ENCODE measurements around the gene TC2N. TPM values are rescaled to one million over a fixed set of nuclear protein-coding genes. Genes with fewer than 3 reads are reported as not detected.

TC2N gene
- total RNA-seq, 1 experiment from 2014 or later = 15.9 TPM

DNA sequence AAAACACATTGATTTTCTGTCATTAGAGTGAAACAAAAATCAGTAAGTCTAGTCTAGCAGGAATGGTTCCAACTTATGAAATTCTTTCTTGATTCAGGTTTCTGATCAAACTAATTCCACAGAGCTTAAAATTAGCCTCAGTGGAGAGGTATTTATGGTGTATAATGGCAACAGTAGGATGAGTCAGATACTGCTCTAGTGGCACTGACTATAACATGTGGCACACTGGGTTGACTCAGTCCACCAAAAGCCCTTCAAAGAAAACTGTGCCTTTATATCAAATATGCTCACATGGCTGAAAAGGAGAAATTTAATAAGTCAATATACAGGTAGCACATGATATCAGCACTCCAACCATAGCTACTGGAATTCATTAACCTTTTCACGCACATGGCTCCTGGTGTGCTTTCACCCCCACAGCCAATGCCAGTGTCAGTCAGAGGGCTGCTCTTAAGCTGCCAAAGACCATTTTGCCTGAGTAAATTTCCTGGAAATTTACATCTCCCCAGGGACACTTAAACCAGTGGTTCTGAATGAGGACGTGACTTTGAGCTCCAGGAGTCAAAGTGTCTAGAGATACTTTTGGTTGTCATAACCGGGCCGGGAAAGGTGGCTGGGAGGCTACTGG lies 113.7 kb downstream of the TC2N start:
- Histone ChIP-seq H4K20me1 (ENCODE audit: insufficient read depth) (no peaks in the 10 kb centered on the region), H2AFZ (ENCODE audit: low read depth, low read length, poor library complexity, severe bottlenecking) (no peak overlapping the region), H3K9ac (ENCODE audit: low read length) (no peak overlapping the region), H3K27me3 (ENCODE audit: insufficient read depth, low read length) (no peaks in the 10 kb centered on the region), H3K36me3 (ENCODE audit: control insufficient read depth in 1 of 2, insufficient read depth in 2 of 2, low read length in 2 of 2) (no peaks in the 10 kb centered on the region), H3K9me3 (ENCODE audit: control insufficient read depth in 1 of 2, insufficient read depth in 1 of 2, low read depth in 1 of 2, low read length in 2 of 2) (no peaks in the 10 kb centered on the region), H3K4me1 (ENCODE audit: control insufficient read depth in 1 of 2, insufficient read depth in 2 of 2, low read length in 2 of 2) (peaks cover 0 to 30% of the 10 kb centered on the region in 2 experiments; a peak in 3 of 4 replicates), H3K27ac (ENCODE audit: low read depth, low read length) (no peak overlapping the region), H3K79me2 (ENCODE audit: insufficient read depth, low read length) (no peaks in the 10 kb centered on the region), H3K4me3 (replicated peaks in 1 of 2; ENCODE audit: low read depth in 1 of 2, low read length in 2 of 2) (no peak overlapping the region), H3K9me2 (ENCODE audit: insufficient read depth) (no peaks in the 10 kb centered on the region), H3K4me2 (ENCODE audit: low read length) (peak overlapping the region; percentile 4; the same call in 1 of the 2 replicates)
- POLR2A ChIA-PET = no interaction called here
- ATAC-seq (no peak), DNase-seq (ENCODE audit: low read depth, low spot score) (no peak)
- RAD21 ChIA-PET (ENCODE audit: low non-redundant PET in 1 of 2, low total read pairs in 2 of 2, uncharacterized antibody in 2 of 2, unreplicated experiment in 2 of 2) = no interaction called here
- intact Hi-C loops (cut with micrococcal nuclease) = no loop called here
- no TSS peak for BruUV-seq (replicated peaks)
- CTCF ChIA-PET = no interaction called here
- TF ChIP-seq CEBPB (IDR thresholded peaks at IDR 0.05; ENCODE audit: low read depth) = no peak
- TF ChIP-seq, protein P1, sequence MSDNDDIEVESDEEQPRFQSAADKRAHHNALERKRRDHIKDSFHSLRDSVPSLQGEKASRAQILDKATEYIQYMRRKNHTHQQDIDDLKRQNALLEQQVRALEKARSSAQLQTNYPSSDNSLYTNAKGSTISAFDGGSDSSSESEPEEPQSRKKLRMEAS (IDR thresholded peaks at IDR 0.05) = 0 out of 2 replicates have a peak, but pooled peaks have one; percentile 18
- TF ChIP-seq FOSL1 (IDR thresholded peaks at IDR 0.05; ENCODE audit: low read depth) = peak; percentile 41
- TF ChIP-seq JUND (IDR thresholded peaks at IDR 0.05) = 0 out of 2 replicates have a peak, but pooled peaks have one; percentile 38
- TF ChIP-seq RAD21 (IDR thresholded peaks at IDR 0.05; ENCODE audit: low read depth) = no peak

DNA sequence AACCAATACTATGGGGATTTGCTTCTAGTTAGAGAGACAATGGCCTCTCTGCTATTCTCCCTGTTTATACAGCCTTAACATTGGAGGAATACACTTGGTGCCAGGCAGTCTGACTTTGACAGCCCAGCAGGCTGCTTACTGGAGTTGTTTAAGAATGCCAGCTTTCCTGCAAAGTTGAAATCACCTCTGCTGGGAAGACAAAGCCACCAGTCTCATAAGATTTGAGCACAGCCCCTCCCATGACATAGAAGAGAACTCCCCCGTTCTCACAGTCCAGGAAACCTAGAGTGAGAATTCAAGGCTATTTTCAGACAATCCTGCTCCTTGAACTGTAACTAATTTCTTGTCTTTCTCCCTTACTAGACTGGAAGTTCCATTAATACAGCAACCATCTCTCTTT lies 114.4 kb downstream of the TC2N start:
- intact Hi-C loops (cut with micrococcal nuclease) = no loop called here
- DNase-seq (ENCODE audit: low read depth, low spot score) = no peak
- no peak overlapping the region for H3K4me3 ChIP-seq (replicated peaks in 1 of 2; ENCODE audit: low read depth in 1 of 2, low read length in 2 of 2)
- no peak for ATAC-seq
- no peak overlapping the region for H3K9ac ChIP-seq (ENCODE audit: low read length)
- ChIA-PET POLR2A (no interaction called here), CTCF (no interaction called here), RAD21 (ENCODE audit: low non-redundant PET in 1 of 2, low total read pairs in 2 of 2, uncharacterized antibody in 2 of 2, unreplicated experiment in 2 of 2) (no interaction called here)
- 0 out of 2 replicates have a peak overlapping the region, but pooled peaks have one; percentile 4 for H3K4me2 ChIP-seq (ENCODE audit: low read length)
- no peak overlapping the region for H3K27ac ChIP-seq (ENCODE audit: low read depth, low read length)
- no peaks in the 10 kb centered on the region for H4K20me1 ChIP-seq (ENCODE audit: insufficient read depth)
- no peaks in the 10 kb centered on the region for H3K79me2 ChIP-seq (ENCODE audit: insufficient read depth, low read length)
- H3K36me3 ChIP-seq (ENCODE audit: control insufficient read depth in 1 of 2, insufficient read depth in 2 of 2, low read length in 2 of 2) = no peaks in the 10 kb centered on the region
- BruUV-seq (replicated peaks) = no TSS peak
- peaks cover 0 to 30% of the 10 kb centered on the region in 2 experiments; a peak in 3 of 4 replicates for H3K4me1 ChIP-seq (ENCODE audit: control insufficient read depth in 1 of 2, insufficient read depth in 2 of 2, low read length in 2 of 2)
- H2AFZ ChIP-seq (ENCODE audit: low read depth, low read length, poor library complexity, severe bottlenecking) = no peak overlapping the region
- no peaks in the 10 kb centered on the region for H3K9me2 ChIP-seq (ENCODE audit: insufficient read depth)
- no peaks in the 10 kb centered on the region for H3K27me3 ChIP-seq (ENCODE audit: insufficient read depth, low read length)
- H3K9me3 ChIP-seq (ENCODE audit: control insufficient read depth in 1 of 2, insufficient read depth in 1 of 2, low read depth in 1 of 2, low read length in 2 of 2) = no peaks in the 10 kb centered on the region
- TF ChIP-seq CEBPB (IDR thresholded peaks at IDR 0.05; ENCODE audit: low read depth) = no peak
- TF ChIP-seq, protein P2, sequence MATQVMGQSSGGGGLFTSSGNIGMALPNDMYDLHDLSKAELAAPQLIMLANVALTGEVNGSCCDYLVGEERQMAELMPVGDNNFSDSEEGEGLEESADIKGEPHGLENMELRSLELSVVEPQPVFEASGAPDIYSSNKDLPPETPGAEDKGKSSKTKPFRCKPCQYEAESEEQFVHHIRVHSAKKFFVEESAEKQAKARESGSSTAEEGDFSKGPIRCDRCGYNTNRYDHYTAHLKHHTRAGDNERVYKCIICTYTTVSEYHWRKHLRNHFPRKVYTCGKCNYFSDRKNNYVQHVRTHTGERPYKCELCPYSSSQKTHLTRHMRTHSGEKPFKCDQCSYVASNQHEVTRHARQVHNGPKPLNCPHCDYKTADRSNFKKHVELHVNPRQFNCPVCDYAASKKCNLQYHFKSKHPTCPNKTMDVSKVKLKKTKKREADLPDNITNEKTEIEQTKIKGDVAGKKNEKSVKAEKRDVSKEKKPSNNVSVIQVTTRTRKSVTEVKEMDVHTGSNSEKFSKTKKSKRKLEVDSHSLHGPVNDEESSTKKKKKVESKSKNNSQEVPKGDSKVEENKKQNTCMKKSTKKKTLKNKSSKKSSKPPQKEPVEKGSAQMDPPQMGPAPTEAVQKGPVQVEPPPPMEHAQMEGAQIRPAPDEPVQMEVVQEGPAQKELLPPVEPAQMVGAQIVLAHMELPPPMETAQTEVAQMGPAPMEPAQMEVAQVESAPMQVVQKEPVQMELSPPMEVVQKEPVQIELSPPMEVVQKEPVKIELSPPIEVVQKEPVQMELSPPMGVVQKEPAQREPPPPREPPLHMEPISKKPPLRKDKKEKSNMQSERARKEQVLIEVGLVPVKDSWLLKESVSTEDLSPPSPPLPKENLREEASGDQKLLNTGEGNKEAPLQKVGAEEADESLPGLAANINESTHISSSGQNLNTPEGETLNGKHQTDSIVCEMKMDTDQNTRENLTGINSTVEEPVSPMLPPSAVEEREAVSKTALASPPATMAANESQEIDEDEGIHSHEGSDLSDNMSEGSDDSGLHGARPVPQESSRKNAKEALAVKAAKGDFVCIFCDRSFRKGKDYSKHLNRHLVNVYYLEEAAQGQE (IDR thresholded peaks at IDR 0.05; ENCODE audit: low read depth) = no peak
- TF ChIP-seq YY1 (IDR thresholded peaks at IDR 0.05; ENCODE audit: extremely low read depth, insufficient replicate concordance, low read depth, low read length) = no peak
- TF ChIP-seq, protein P3, sequence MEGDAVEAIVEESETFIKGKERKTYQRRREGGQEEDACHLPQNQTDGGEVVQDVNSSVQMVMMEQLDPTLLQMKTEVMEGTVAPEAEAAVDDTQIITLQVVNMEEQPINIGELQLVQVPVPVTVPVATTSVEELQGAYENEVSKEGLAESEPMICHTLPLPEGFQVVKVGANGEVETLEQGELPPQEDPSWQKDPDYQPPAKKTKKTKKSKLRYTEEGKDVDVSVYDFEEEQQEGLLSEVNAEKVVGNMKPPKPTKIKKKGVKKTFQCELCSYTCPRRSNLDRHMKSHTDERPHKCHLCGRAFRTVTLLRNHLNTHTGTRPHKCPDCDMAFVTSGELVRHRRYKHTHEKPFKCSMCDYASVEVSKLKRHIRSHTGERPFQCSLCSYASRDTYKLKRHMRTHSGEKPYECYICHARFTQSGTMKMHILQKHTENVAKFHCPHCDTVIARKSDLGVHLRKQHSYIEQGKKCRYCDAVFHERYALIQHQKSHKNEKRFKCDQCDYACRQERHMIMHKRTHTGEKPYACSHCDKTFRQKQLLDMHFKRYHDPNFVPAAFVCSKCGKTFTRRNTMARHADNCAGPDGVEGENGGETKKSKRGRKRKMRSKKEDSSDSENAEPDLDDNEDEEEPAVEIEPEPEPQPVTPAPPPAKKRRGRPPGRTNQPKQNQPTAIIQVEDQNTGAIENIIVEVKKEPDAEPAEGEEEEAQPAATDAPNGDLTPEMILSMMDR (IDR thresholded peaks at IDR 0.05 in 2 of 3, conservative IDR thresholded peaks at IDR 0.05 in 1 of 3; ENCODE audit: borderline replicate concordance in 1 of 3, insufficient read depth in 1 of 3, low read depth in 2 of 3, low read length in 2 of 3) = no peak
- no peak for TF ChIP-seq SIN3A (IDR thresholded peaks at IDR 0.05; ENCODE audit: low read depth)
- no peak for TF ChIP-seq TCF7L2 (IDR thresholded peaks at IDR 0.05; ENCODE audit: borderline replicate concordance, extremely low read depth, insufficient read depth, insufficient read length)
- TF ChIP-seq EZH2phosphoT487 (IDR thresholded peaks at IDR 0.05; ENCODE audit: borderline replicate concordance) = no peak
- no peak for TF ChIP-seq ZFX (IDR thresholded peaks at IDR 0.05)
- no peak for TF ChIP-seq RAD21 (IDR thresholded peaks at IDR 0.05; ENCODE audit: low read depth)
